ENCODE results near the gene SLC8B1.

SLC8B1 gene

DNA sequence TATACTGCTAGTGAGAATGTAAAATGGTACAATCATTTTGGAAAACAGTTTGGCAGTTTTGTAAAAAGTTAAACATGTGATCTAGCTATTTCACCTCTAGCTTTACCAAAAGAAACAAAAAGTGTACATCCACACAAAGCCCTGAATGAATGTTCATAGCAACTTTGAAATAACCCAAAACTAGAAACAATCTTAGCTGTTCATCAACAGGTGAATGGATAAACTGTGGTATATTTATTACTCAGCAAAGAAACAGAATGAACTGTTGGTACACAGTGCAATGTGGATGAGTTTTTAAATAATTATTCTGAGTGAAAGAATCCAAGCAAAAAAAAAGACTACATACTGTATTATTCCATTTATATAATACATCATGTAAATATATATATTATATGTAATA is 77.3 kb downstream of the SLC8B1 start:
- Histone ChIP-seq H4K20me1 (ENCODE audit: insufficient read depth, low read length) (no peaks in the 10 kb centered on the region), H3K36me3 (ENCODE audit: insufficient read depth, low read length) (peaks cover 77% of the 10 kb centered on the region), H3K4me1 (ENCODE audit: insufficient read depth, low read length, severe bottlenecking) (peaks cover 30% of the 10 kb centered on the region)

DNA sequence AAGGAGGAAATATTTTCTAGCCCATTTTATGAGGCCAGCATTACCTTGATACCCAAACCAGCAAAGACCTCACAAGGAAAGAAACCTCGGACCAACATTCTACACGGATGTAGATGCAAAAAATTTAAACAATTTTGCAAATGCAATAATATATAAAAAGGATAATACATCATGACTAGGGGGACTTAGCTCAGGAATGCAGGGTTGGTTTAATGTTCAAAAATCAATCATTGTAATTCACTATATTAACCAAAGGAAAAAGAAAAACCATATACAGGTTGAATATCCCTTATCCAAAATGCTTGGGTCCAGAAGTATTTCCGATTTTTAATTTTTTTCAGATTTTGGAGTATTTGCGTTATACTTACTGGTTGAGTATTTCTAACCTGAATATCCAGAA is 80.6 kb downstream of the SLC8B1 start:
- Histone ChIP-seq H3K4me3 (ENCODE audit: low read depth, low read length, poor library complexity, severe bottlenecking) (no peak overlapping the region), H3K79me2 (ENCODE audit: insufficient read depth, low read length) (peaks cover 7% of the 10 kb centered on the region; the same call in 1 of the 2 replicates), H3K4me2 (ENCODE audit: low read length) (no peak overlapping the region), H3K9me2 (ENCODE audit: low read depth, low read length) (no peaks in the 10 kb centered on the region), H3F3A (ENCODE audit: insufficient read depth, low read length) (0 out of 2 replicates have a peak, but pooled peaks cover 3% of the 10 kb centered on the region), H3K9me3 (ENCODE audit: low read length) (peaks cover 7% of the 10 kb centered on the region; the same call in 1 of the 2 replicates), H4K20me1 (ENCODE audit: insufficient read depth, low read length) (no peaks in the 10 kb centered on the region), H2AFZ (ENCODE audit: low read length) (no peak overlapping the region), H3K9ac (ENCODE audit: low read length) (no peak overlapping the region), H3K36me3 (ENCODE audit: insufficient read depth, low read length) (peaks cover 78% of the 10 kb centered on the region), H3K27ac (ENCODE audit: low read depth, low read length, poor library complexity, severe bottlenecking) (no peak overlapping the region), H3K27me3 (ENCODE audit: insufficient read depth, low read length) (no peaks in the 10 kb centered on the region), H3K4me1 (ENCODE audit: insufficient read depth, low read length, severe bottlenecking) (peaks cover 3% of the 10 kb centered on the region)
- TF ChIP-seq EZH2 (IDR thresholded peaks at IDR 0.05; ENCODE audit: borderline replicate concordance, low read length): no peak
- TF ChIP-seq, protein P1, sequence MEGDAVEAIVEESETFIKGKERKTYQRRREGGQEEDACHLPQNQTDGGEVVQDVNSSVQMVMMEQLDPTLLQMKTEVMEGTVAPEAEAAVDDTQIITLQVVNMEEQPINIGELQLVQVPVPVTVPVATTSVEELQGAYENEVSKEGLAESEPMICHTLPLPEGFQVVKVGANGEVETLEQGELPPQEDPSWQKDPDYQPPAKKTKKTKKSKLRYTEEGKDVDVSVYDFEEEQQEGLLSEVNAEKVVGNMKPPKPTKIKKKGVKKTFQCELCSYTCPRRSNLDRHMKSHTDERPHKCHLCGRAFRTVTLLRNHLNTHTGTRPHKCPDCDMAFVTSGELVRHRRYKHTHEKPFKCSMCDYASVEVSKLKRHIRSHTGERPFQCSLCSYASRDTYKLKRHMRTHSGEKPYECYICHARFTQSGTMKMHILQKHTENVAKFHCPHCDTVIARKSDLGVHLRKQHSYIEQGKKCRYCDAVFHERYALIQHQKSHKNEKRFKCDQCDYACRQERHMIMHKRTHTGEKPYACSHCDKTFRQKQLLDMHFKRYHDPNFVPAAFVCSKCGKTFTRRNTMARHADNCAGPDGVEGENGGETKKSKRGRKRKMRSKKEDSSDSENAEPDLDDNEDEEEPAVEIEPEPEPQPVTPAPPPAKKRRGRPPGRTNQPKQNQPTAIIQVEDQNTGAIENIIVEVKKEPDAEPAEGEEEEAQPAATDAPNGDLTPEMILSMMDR (IDR thresholded peaks at IDR 0.05; ENCODE audit: low read length): no peak

More for the DNA sequence above, 77.3 kb downstream of the SLC8B1 start:
- no peak overlapping the region for H3K4me2 ChIP-seq (ENCODE audit: low read length)
- peaks cover 7% of the 10 kb centered on the region; the same call in 1 of the 2 replicates for H3K9me3 ChIP-seq (ENCODE audit: low read length)
- no peaks in the 10 kb centered on the region for H3K27me3 ChIP-seq (ENCODE audit: insufficient read depth, low read length)
- no peak overlapping the region for H3K4me3 ChIP-seq (ENCODE audit: low read depth, low read length, poor library complexity, severe bottlenecking)
- peaks cover 7% of the 10 kb centered on the region; the same call in 1 of the 2 replicates for H3K79me2 ChIP-seq (ENCODE audit: insufficient read depth, low read length)
- no peak overlapping the region for H3K9ac ChIP-seq (ENCODE audit: low read length)
- no peak for TF ChIP-seq EZH2 (IDR thresholded peaks at IDR 0.05; ENCODE audit: borderline replicate concordance, low read length)
- TF ChIP-seq, protein P1 (IDR thresholded peaks at IDR 0.05; ENCODE audit: low read length): no peak
- 0 out of 2 replicates have a peak, but pooled peaks cover 3% of the 10 kb centered on the region for H3F3A ChIP-seq (ENCODE audit: insufficient read depth, low read length)
- no peaks in the 10 kb centered on the region for H3K9me2 ChIP-seq (ENCODE audit: low read depth, low read length)
- H3K27ac ChIP-seq (ENCODE audit: low read depth, low read length, poor library complexity, severe bottlenecking): no peak overlapping the region
- H2AFZ ChIP-seq (ENCODE audit: low read length): no peak overlapping the region

DNA sequence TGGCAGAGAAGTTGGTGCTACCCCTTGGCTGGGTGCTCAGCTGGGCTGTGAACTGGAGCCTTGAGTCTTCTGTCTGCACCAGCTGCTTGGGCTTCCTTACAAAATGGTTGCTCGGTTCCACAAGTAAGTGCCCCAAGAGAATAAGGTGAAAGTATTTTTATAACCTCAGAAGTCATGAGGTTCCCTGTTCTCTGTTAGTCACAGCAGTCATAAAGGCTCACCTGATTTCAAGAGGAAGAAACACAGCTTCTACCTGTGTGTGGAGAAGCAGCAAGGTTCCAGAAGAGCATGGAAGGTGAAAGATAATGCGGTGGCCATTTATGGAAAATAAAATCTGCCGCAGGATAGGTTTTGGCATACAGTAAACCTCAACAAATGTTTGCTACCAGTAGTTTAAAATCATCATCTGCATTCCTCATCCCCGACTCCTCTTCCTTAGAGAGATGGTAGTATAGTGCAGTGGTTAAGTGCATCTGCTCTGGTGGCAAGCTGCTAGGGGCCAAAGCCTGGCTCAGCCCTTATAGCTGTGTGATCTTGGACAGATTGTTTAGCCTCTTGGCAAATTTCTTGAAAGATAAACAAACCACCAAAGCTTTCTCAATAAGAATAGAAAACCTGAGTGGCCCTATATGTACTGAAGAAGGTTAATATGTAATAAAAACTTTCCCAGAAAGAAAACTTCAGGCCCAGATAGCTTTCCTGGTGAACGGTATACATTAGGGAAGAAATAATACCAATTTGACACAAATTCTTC is 81.2 kb downstream of the SLC8B1 start:
- no peaks in the 10 kb centered on the region for H3K4me1 ChIP-seq (ENCODE audit: insufficient read depth, low read length, severe bottlenecking)
- peaks cover 7% of the 10 kb centered on the region; the same call in 1 of the 2 replicates for H3K79me2 ChIP-seq (ENCODE audit: insufficient read depth, low read length)

More for the DNA sequence above, 81.2 kb downstream of the SLC8B1 start:
- peaks cover 7% of the 10 kb centered on the region; the same call in 1 of the 2 replicates for H3K9me3 ChIP-seq (ENCODE audit: low read length)
- H4K20me1 ChIP-seq (ENCODE audit: insufficient read depth, low read length): no peaks in the 10 kb centered on the region
- no peak overlapping the region for H3K27ac ChIP-seq (ENCODE audit: low read depth, low read length, poor library complexity, severe bottlenecking)
- H3F3A ChIP-seq (ENCODE audit: insufficient read depth, low read length): 0 out of 2 replicates have a peak, but pooled peaks cover 3% of the 10 kb centered on the region
- no peak overlapping the region for H3K4me3 ChIP-seq (ENCODE audit: low read depth, low read length, poor library complexity, severe bottlenecking)
- TF ChIP-seq, protein P1 (IDR thresholded peaks at IDR 0.05; ENCODE audit: low read length): no peak
- no peak for TF ChIP-seq EZH2 (IDR thresholded peaks at IDR 0.05; ENCODE audit: borderline replicate concordance, low read length)
- no peaks in the 10 kb centered on the region for H3K9me2 ChIP-seq (ENCODE audit: low read depth, low read length)
- H2AFZ ChIP-seq (ENCODE audit: low read length): no peak overlapping the region
- H3K36me3 ChIP-seq (ENCODE audit: insufficient read depth, low read length): peaks cover 82% of the 10 kb centered on the region
- no peaks in the 10 kb centered on the region for H3K27me3 ChIP-seq (ENCODE audit: insufficient read depth, low read length)
- no peak overlapping the region for H3K9ac ChIP-seq (ENCODE audit: low read length)
- no peak overlapping the region for H3K4me2 ChIP-seq (ENCODE audit: low read length)
